Peyer's patch (tissue), 4 donors: Measurements from ENCODE around the gene CECR2.

ENCODE experiments used
- POLR2A ChIP-seq, 2 donors: fragments of 450-650 bp; IDR thresholded peaks; one replicate each; pipeline ENCODE4 v1.5.1; 2017; ENCODE audit warnings: antibody characterized with exemption in 2 of 2, mild to moderate bottlenecking in 2 of 2, moderate library complexity in 2 of 2
- TF ChIP-seq, protein P1 (sequence below), 6 experiments: fragments of 450-650 bp in 4 of 6; fragments of 200-600 bp in 2 of 6; sonication (generic) in 1 of 6; IDR thresholded peaks; one replicate each; pipeline ENCODE4 v1.5.1; 2017 to 2019; ENCODE audit warnings: antibody characterized with exemption in 6 of 6, mild to moderate bottlenecking in 3 of 6, moderate library complexity in 1 of 6

DNA sequence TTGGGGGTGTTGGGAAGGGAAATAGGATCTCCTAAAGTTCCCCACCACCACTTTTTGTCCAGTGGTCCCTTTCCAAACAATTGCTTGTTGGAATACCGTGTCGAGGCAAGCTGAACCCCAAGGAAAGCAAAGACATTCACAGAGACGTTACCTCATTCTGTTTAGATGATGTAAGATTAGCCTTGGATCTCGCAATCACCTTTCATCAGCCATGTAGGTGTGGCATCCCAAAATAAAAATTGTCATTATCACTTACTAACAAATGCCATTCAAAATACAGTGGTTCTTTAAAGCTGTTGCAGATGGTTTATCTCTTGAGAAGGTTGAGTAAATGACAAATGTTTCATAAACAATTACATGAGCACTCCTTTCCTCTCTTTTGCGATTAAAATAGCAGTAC is 107.6 kb downstream of the CECR2 start:
- TF ChIP-seq POLR2A (IDR thresholded peaks at IDR 0.05) = no peak
- TF ChIP-seq, protein P1, sequence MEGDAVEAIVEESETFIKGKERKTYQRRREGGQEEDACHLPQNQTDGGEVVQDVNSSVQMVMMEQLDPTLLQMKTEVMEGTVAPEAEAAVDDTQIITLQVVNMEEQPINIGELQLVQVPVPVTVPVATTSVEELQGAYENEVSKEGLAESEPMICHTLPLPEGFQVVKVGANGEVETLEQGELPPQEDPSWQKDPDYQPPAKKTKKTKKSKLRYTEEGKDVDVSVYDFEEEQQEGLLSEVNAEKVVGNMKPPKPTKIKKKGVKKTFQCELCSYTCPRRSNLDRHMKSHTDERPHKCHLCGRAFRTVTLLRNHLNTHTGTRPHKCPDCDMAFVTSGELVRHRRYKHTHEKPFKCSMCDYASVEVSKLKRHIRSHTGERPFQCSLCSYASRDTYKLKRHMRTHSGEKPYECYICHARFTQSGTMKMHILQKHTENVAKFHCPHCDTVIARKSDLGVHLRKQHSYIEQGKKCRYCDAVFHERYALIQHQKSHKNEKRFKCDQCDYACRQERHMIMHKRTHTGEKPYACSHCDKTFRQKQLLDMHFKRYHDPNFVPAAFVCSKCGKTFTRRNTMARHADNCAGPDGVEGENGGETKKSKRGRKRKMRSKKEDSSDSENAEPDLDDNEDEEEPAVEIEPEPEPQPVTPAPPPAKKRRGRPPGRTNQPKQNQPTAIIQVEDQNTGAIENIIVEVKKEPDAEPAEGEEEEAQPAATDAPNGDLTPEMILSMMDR (IDR thresholded peaks at IDR 0.05) = no peak
